ENCODE measurements around the gene SCN1B. TPM values are rescaled to one million over a fixed set of nuclear protein-coding genes. Genes with fewer than 3 reads are reported as not detected.

The SCN1B gene
- total and polyA plus RNA-seq, 2 of the 13 experiments (the other 11 are each of a cell fraction or from before 2014, with no cell fraction given): 2.7 to 20.1 TPM

DNA sequence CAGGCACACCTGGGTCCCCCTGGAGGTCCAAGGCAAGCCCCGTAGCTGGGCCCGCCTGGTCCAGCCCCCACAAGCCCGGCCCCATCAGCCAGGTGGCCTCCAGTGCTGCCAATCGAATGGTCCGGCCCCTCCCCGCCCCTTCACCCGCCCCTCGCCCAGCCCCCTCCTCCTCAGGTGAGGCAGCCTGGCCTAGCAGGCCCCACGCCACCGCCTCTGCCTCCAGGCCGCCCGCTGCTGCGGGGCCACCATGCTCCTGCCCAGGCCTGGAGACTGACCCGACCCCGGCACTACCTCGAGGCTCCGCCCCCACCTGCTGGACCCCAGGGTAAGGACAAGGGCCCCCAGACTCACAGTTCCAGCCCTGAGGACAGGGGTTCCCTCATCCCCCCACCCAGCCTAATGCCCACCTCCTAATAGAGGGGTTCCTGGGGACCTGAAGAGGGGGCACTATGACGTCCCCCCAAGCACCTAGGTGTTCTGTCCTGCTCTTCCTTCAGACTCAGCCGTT is 11.3 kb downstream of the SCN1B start, which contains the start of gene HPN:
Gene HPN, plus strand, starts transcription at position 174 of the 508 bp plus-strand sequence. CDS start 786 bp downstream, outside the sequence.
- H2AFZ ChIP-seq (ENCODE audit: low read length): no peak within 1 kb of the TSS
- peaks cover 66% of the 10 kb centered on the region for H3K4me1 ChIP-seq (ENCODE audit: insufficient read depth, low read length)
- H3K27me3 ChIP-seq (ENCODE audit: control insufficient read depth in 1 of 2, insufficient read depth in 2 of 2, low read length in 2 of 2): no peaks in the 10 kb centered on the region
- peak within 1 kb of the TSS; percentile 99 for H3K27ac ChIP-seq (ENCODE audit: extremely low read length, insufficient read depth, low read length)
- WGBS (ENCODE audit: low lambda C conversion rate): 0% methylated on average over 2 of the region's 19 CpGs
- ChIA-PET CTCF (ENCODE audit: low intra/inter-chr PET ratio, low total read pairs) (no interaction called here), POLR2A (interaction anchor here (1.2 to 3.8 kb wide), 8 partner anchors 10 to 46 kb away, joined by 3 to 15 read pairs (median 8); partner anchors contain the start of gene GRAMD1A)
- peak within 1 kb of the TSS; percentile 67 to 84 (median 73) for H3K4me3 ChIP-seq (replicated peaks in 1 of 3; ENCODE audit: insufficient read depth in 1 of 3, low read depth in 2 of 3, low read length in 3 of 3)
- no TSS peak for BruUV-seq (replicated peaks)
- peak; percentile 77 for DNase-seq (ENCODE audit: low spot score)
- peak within 1 kb of the TSS; percentile 93 for H3K4me2 ChIP-seq (ENCODE audit: low read depth, low read length)
- H3K9ac ChIP-seq (ENCODE audit: insufficient read depth, low read depth, low read length): peak within 1 kb of the TSS; percentile 85
- peak; percentile 52 for ATAC-seq
- peaks cover 4 to 10% of the 10 kb centered on the region in 2 experiments for H3K36me3 ChIP-seq (replicated peaks in 1 of 2; ENCODE audit: control insufficient read depth in 1 of 2, insufficient read depth in 2 of 2, low read length in 2 of 2)
- in situ Hi-C loops (cut with HindIII; ENCODE audit: extremely low pct_ligation_motif_present, low pct_unique_long_range_greater_than_20kb) (no loop called here), intact Hi-C loops (cut with micrococcal nuclease; ENCODE audit: unreplicated experiment) (loop anchor here (2.0 to 5.0 kb wide), 2 partner anchors 44 to 59 kb away; no protein-coding TSS in a partner anchor)
- no peak for FAIRE-seq
- peaks cover 43% of the 10 kb centered on the region for H3K79me2 ChIP-seq (ENCODE audit: insufficient read depth, low read length)
- H4K20me1 ChIP-seq (ENCODE audit: insufficient read depth, low read length): peaks cover 39% of the 10 kb centered on the region
- no peaks in the 10 kb centered on the region for H3K9me3 ChIP-seq (ENCODE audit: low read length)
- TF ChIP-seq ZNF557 (CRISPR knock-in tag; IDR thresholded peaks at IDR 0.05) (no peak), REL (CRISPR knock-in tag; conservative IDR thresholded peaks at IDR 0.05) (peak; percentile 81), PRPF4 (IDR thresholded peaks at IDR 0.05; ENCODE audit: low read depth, low read length, poor library complexity, severe bottlenecking) (no peak), IRX3 (CRISPR knock-in tag; IDR thresholded peaks at IDR 0.05; ENCODE audit: borderline replicate concordance, low read depth) (no peak), YEATS4 (CRISPR knock-in tag; IDR thresholded peaks at IDR 0.05; ENCODE audit: borderline replicate concordance) (0 out of 2 replicates have a peak, but pooled peaks have one; percentile 18), HNRNPL (IDR thresholded peaks at IDR 0.05; ENCODE audit: low read depth, low read length) (no peak), CREM (IDR thresholded peaks at IDR 0.05) (no peak), CREM (CRISPR knock-in tag; IDR thresholded peaks at IDR 0.05) (no peak), ZNF546 (CRISPR knock-in tag; conservative IDR thresholded peaks at IDR 0.05) (0 out of 2 replicates have a peak, but pooled peaks have one; percentile 22), NR2F6 (IDR thresholded peaks at IDR 0.05) (no peak), NR2F6 (CRISPR knock-in tag; IDR thresholded peaks at IDR 0.05) (0 out of 2 replicates have a peak, but pooled peaks have one; percentile 23), HMG20A (CRISPR knock-in tag; IDR thresholded peaks at IDR 0.05; ENCODE audit: borderline replicate concordance) (no peak), RBFOX2 (IDR thresholded peaks at IDR 0.05; ENCODE audit: low read depth, low read length) (peak; percentile 68)
- TF ChIP-seq, protein P1, sequence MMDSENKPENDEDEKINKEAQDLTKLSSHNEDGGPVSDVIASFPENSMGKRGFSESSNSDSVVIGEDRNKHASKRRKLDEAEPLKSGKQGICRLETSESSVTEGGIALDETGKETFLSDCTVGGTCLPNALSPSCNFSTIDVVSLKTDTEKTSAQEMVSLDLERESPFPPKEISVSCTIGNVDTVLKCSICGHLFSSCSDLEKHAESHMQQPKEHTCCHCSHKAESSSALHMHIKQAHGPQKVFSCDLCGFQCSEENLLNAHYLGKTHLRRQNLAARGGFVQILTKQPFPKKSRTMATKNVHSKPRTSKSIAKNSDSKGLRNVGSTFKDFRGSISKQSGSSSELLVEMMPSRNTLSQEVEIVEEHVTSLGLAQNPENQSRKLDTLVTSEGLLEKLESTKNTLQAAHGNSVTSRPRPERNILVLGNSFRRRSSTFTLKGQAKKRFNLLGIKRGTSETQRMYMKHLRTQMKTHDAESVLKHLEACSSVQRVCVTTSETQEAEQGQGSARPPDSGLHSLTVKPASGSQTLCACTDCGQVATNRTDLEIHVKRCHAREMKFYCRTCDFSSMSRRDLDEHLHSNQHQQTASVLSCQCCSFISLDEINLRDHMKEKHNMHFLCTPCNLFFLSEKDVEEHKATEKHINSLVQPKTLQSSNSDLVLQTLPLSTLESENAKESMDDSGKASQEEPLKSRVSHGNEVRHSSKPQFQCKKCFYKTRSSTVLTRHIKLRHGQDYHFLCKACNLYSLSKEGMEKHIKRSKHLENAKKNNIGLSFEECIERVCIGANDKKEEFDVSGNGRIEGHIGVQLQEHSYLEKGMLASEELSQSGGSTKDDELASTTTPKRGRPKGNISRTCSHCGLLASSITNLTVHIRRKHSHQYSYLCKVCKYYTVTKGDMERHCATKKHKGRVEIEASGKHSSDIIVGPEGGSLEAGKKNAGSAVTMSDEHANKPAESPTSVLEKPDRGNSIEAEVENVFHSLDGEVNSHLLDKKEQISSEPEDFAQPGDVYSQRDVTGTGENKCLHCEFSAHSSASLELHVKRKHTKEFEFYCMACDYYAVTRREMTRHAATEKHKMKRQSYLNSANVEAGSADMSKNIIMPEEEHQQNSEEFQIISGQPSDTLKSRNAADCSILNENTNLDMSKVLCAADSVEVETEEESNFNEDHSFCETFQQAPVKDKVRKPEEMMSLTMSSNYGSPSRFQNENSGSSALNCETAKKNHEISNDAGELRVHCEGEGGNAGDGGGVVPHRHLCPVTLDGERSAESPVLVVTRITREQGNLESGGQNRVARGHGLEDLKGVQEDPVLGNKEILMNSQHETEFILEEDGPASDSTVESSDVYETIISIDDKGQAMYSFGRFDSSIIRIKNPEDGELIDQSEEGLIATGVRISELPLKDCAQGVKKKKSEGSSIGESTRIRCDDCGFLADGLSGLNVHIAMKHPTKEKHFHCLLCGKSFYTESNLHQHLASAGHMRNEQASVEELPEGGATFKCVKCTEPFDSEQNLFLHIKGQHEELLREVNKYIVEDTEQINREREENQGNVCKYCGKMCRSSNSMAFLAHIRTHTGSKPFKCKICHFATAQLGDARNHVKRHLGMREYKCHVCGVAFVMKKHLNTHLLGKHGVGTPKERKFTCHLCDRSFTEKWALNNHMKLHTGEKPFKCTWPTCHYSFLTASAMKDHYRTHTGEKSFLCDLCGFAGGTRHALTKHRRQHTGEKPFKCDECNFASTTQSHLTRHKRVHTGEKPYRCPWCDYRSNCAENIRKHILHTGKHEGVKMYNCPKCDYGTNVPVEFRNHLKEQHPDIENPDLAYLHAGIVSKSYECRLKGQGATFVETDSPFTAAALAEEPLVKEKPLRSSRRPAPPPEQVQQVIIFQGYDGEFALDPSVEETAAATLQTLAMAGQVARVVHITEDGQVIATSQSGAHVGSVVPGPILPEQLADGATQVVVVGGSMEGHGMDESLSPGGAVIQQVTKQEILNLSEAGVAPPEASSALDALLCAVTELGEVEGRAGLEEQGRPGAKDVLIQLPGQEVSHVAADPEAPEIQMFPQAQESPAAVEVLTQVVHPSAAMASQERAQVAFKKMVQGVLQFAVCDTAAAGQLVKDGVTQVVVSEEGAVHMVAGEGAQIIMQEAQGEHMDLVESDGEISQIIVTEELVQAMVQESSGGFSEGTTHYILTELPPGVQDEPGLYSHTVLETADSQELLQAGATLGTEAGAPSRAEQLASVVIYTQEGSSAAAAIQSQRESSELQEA (CRISPR knock-in tag; IDR thresholded peaks at IDR 0.05; ENCODE audit: not compliant biosample characterization): no peak
- TF ChIP-seq, protein P2, sequence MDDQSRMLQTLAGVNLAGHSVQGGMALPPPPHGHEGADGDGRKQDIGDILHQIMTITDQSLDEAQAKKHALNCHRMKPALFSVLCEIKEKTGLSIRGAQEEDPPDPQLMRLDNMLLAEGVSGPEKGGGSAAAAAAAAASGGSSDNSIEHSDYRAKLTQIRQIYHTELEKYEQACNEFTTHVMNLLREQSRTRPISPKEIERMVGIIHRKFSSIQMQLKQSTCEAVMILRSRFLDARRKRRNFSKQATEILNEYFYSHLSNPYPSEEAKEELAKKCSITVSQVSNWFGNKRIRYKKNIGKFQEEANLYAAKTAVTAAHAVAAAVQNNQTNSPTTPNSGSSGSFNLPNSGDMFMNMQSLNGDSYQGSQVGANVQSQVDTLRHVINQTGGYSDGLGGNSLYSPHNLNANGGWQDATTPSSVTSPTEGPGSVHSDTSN (CRISPR knock-in tag; IDR thresholded peaks at IDR 0.05; ENCODE audit: borderline replicate concordance): no peak
